GM15510 (cell line): ENCODE measurements around the gene CPLANE2.

Source experiments
- POLR2A ChIP-seq: IDR thresholded peaks from 3 replicates; pipeline ENCODE4 v1.6.1; 2011; ENCODE audit warnings: borderline replicate concordance; ENCODE audit not compliant: insufficient read length; ENCODE audit errors: extremely low read depth

CPLANE2 gene

DNA sequence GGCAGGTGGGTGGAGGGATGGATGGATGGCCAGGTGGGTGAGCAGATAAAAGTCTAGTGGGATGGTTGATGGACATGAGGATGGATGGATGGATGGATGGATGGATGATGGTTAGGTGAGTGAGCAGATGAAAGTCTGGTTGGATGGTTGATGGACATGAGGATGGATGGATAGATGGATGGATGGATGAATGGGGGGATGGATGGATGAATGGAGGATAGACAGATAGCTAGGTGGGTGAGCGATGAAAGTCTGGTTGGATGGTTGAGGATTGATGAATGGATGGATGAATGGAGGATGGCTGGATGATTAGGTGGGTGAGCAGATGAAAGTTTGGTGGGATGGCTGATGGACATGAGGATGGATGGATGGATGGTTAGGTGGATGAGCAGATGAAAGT is 15.5 kb downstream of the CPLANE2 start:
- no peak for TF ChIP-seq POLR2A

GRCh38 chr1:16219968-16220500 is 16.9 kb downstream of the CPLANE2 start:
- no peak for TF ChIP-seq POLR2A

DNA sequence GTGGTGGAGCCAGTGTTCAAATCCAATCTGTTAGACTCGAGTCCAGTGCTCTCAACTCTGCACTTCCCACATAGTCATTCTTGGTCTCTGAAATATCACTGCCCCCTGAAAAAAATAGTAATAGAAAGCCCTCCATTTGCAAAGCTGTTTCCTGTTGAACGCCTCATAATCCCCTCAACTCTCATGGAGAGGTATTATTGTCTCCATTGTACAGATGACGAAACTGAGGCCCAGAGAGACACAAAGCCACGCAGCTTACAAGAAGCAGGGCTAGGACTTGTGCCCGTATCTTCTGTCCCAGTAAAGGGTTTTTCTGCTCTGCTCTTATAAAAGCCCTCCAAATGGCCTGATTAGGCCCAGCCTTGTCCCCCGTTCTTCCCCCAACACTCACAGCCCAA is 18.3 kb downstream of the CPLANE2 start:
- TF ChIP-seq POLR2A, result no peak

GRCh38 chr1:16218014-16218673 is 18.8 kb downstream of the CPLANE2 start:
- TF ChIP-seq POLR2A, result no peak

DNA sequence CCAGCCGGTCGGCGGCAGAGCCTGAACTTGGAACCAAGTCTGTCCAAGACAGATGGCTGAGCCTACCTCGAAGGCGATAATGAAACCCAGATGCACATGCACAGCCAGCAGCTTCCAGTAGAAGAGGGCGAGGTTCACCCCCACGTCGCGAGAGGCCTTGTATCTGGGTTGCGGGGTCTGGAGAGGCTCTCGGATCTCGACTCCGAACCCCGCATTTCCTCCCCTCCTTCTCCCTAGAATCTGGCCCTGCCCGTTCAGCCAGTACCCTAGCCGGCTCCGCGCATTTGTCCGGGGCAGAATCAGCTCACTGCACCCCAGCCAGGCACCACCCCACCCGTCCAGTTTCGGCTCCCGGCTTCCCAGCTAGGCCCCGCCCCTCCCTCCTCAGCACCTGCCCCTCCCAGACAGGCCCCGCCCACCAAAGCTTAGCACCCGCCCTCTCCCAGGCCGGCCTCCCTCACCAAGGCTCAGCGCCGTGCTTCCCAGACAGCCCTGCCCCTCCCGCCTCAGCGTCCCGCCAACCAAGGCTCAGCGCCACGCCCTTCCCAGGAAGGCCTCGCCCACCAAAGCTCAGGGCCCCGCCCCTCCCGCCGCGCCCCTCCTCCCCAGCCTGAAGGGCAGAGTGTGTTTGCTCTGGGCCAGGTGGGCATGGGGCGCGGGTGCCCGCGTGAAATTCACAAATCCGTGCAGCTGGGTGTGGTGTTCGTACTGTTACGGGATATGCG is 19.8 kb downstream of the CPLANE2 start:
- peak; percentile 45 for TF ChIP-seq POLR2A

DNA sequence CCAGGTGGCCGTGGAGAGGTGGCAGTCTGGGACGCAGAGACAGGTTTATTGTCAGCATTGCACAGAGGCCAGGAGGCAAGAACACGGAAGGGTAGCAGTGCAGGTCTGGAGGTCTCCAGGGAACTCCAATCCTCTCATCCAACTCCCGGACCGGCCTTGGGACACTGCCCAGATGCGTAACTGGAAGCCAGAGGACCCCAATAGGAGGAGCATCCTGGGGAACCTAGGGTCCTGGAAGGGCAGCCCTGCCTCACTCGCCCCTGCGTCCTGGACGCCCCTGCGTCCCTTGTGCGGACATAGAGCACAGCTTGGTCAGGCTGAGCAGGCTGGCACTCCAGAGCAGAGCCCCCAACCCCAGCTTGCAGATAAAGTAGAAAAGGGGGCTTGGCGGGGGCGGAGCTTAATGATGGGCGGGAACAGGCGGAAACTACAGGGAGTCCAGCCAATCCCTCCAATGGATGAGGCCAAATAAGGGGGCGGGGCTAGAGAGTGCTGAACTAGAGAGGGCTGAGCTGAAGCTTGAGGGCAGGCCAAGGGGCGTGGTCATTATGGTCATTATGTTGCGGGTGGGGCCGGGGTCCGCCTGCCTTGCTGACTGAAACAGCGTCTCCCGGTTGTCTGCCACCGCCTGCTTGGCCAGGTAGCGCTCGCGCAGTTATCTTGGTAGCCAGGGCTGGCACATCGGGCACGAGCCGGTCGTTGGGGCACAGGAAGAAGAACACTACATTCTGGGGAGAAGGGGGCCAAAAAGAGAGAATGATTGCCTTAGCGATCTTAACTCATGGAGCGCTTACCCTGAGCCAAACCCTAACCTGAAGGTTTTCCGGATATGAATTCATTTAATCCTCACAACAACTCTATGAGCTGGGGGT is 20.9 kb downstream of the CPLANE2 start:
- no peak for TF ChIP-seq POLR2A

DNA sequence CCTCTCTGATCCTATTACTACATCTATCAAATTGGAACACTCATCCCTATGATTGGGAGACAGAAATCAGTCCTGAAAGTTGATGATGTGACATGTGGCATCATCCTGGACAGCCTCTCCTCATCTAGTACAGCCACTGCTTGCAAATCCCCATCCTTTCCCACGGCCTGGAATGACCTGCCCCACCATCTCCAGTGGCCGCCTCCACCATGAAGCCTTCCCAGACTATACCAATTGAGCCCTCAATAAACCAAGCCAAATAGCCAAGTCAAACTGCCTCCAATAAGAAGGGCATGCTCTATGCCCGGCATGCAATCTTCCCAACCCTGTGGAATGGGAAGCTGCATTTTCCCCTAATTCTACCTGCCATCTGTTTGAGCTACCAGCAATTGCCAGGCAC is 24.0 kb downstream of the CPLANE2 start:
- no peak for TF ChIP-seq POLR2A

- TF ChIP-seq POLR2A, result no peak
These were observed 24.6 kb downstream of the CPLANE2 start, which contains the start of gene ARHGEF19 for GRCh38 chr1:16212251-16212961. Gene ARHGEF19 (minus strand): TSS chr1:16212652. CDS start chr1:16209054, 3,598 bp downstream.

DNA sequence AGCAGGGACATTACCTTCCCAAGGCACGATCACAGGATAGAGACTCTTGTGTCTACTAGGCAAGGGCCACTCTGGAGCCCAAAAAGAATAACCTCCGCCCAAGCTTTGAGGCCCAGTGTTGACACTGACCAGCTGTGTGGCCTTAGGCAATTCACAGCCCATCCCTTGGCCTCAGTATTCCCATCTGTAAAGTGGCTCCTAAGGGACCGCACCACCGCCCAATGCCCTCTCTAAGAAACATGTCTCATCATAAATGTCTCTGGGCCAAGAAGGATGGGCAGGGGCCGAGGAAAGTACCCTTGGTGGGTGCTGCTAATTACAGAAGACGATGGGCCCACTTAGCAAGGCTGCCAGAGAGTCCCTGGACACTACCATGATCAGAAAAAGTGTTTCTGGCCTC is 25.2 kb downstream of the CPLANE2 start:
- TF ChIP-seq POLR2A, result no peak

DNA sequence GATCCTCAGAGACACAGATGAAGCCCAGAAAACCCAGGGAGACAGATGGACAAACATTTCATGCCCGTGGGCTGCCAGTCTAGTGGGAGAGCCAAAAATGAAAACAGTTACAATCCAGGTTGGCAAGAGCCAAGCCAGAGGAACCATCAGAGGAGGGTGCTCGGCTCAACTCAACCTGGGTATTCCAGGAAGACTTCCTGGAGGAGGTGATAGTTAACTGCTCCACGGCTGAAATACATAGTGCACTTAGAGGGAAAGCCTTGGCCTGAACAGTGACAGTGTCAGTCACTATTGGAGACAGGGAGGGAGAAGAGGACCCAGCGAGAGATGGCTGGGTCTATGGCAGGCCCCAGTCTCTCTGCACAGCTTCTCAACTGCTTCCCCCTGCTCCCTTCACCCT is 26.4 kb downstream of the CPLANE2 start:
- no peak for TF ChIP-seq POLR2A

GRCh38 chr1:16209847-16210407 is 27.1 kb downstream of the CPLANE2 start:
- no peak for TF ChIP-seq POLR2A

DNA sequence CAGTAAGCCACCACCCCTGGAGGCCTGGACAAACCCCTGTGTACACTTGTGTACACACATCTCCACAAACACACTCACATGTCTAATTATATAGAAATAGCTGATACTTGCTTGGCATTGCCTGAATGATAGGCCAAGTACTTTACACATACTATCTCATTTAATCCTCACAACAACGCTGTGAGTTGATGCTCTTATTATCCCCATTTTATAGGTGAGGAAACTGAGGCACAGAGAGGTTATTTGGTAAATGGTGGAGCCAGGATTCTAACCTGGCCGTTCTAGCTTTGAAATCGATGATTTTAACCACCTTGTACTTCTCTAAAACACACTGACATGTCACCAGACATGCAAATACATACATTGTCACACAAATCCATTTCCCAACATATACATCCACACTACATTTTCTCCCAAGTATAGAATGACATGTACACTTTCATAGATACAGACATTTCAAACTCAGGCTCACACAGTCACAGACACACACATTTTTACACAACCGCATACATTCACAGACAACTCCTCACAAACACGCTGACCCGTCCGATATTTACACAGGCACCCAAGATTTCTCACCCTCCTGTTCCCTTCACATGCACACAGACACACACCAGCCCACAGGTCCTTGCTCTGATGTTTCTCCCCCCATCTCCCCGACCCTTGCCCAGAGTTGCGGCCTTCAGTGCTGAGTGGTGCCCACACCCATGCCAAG is 27.7 kb downstream of the CPLANE2 start:
- no peak for TF ChIP-seq POLR2A

DNA sequence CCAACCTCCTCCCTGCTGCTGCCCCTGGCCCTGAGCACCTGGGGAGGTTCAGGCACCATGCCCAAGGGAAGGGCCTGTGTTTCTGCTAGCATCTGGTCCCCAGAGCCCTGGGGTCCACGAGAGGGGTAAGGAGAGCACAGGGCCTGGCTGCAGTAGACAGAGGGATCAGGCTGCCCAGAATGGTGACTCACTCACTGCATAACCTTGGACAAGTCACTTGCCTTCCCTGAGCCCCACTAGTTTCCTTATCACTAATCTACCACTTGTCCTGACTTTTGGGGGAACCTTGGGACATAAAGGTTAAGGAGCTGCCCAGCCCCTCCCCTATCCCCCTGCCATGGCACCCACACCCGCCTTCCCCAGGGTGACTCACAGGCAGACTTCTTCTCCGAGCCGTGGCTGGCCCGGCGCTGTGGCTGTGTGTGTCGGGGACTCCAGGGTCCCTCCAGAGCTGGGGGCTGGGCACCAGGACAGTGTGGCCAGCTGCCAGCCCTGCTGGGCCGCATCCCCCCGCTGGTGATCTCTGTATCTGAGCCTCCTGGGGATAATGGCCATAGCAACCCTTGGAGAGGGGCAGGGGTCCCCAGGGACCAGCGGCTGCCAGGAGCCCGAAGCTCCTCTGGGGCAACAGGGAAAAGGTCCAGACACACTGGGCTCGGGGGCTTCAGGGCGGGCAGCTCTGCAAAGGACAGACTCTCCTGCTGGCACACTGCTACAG is 28.6 kb downstream of the CPLANE2 start:
- no peak for TF ChIP-seq POLR2A
